ENCODE measurements around the gene GGTLC2.

DNA sequence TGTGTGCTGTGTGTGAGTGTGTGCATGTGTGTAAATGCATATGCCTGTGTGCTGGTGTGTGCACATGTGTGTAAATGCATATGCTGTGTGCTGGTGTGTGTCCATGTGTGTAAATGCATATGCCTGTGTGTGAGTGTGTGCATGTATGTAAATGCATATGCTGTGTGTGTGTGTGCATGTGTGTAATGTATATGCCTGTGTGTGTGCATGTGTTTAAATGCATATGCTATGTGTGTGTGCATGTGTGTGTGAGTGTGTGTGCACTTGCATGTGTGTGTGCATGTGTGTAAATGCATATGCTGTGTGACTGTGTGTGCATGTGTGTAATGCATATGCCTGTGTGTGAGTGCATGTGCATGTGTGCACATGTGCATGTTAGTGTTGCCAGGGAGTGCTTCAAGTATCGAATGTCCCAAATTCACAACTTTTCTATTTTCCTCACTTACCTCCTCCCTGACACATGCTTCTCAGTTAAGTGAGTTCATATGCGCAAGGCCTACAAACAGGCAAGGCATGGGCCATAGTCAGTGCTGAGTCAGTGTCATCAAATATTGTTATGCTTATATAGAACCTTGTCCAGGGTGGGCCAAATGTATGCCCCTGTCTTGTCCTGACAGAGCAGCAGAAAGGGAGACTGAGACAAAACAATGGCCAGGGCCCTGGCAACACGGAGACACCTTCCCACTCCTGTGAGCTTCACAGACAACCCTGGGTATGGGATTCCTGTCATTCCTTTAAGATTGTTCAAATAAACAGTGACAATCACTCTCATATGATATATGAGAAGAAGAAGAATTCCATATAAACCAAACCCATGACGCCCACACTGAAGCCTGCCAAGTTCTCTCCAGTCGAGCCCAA lies 38.6 kb downstream of the GGTLC2 start:
- TF ChIP-seq, protein P1, sequence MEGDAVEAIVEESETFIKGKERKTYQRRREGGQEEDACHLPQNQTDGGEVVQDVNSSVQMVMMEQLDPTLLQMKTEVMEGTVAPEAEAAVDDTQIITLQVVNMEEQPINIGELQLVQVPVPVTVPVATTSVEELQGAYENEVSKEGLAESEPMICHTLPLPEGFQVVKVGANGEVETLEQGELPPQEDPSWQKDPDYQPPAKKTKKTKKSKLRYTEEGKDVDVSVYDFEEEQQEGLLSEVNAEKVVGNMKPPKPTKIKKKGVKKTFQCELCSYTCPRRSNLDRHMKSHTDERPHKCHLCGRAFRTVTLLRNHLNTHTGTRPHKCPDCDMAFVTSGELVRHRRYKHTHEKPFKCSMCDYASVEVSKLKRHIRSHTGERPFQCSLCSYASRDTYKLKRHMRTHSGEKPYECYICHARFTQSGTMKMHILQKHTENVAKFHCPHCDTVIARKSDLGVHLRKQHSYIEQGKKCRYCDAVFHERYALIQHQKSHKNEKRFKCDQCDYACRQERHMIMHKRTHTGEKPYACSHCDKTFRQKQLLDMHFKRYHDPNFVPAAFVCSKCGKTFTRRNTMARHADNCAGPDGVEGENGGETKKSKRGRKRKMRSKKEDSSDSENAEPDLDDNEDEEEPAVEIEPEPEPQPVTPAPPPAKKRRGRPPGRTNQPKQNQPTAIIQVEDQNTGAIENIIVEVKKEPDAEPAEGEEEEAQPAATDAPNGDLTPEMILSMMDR (IDR thresholded peaks at IDR 0.05; ENCODE audit: poor library complexity, severe bottlenecking) = no peak
- TF ChIP-seq EP300 (conservative IDR thresholded peaks at IDR 0.05; ENCODE audit: poor library complexity, severe bottlenecking) (no peak), RAD21 (conservative IDR thresholded peaks at IDR 0.05) (no peak), MXI1 (conservative IDR thresholded peaks at IDR 0.05; ENCODE audit: poor library complexity, severe bottlenecking) (no peak)

All from neural cell (in vitro differentiated cells).